GM23338 (cell line): Measurements from ENCODE around the gene CYB561D2. TPM values are rescaled to one million over a fixed set of nuclear protein-coding genes. Genes with fewer than 3 reads are reported as not detected.

ENCODE experiments used
- ATAC-seq: fragments of 200-7000 bp; cut with Tn5 transposase; 3 replicates; pipeline ENCODE4 v1.9.1; 2020
- DNase-seq: peaks from one replicate; pipeline ENCODE4 v3.0.0-alpha.2; 2015; ENCODE audit warnings: low spot score
- H2AFZ ChIP-seq: fragments of 200-600 bp; sonication (generic); 2 replicates; pipeline ENCODE4 v1.8.0; 2016; ENCODE audit warnings: antibody characterized with exemption, mild to moderate bottlenecking, moderate library complexity
- H3F3A ChIP-seq: fragments of 200-600 bp; sonication (generic); replicated peaks from 2 replicates; pipeline ENCODE4 v1.8.0; 2017; ENCODE audit warnings: antibody characterized with exemption, mixed run types, low read depth
- H3K27ac ChIP-seq: fragments of 200-600 bp; sonication (generic); 2 replicates; pipeline ENCODE4 v1.6.1; 2016; ENCODE audit warnings: low read depth
- H3K27me3 ChIP-seq: fragments of 200-600 bp; sonication (generic); 2 replicates; pipeline ENCODE4 v1.8.0; 2016; ENCODE audit warnings: mild to moderate bottlenecking, mixed run types, moderate library complexity; ENCODE audit not compliant: insufficient read depth
- H3K36me3 ChIP-seq: fragments of 200-600 bp; sonication (generic); 2 replicates; pipeline ENCODE4 v1.8.0; 2016; ENCODE audit warnings: mild to moderate bottlenecking; ENCODE audit not compliant: insufficient read depth
- H3K4me1 ChIP-seq: fragments of 200-600 bp; sonication (generic); 2 replicates; pipeline ENCODE4 v1.8.0; 2016; ENCODE audit warnings: mild to moderate bottlenecking, moderate library complexity; ENCODE audit not compliant: insufficient read depth
- H3K4me2 ChIP-seq: fragments of 200-600 bp; sonication (generic); 2 replicates; pipeline ENCODE4 v1.7.1; 2017; ENCODE audit warnings: mixed run types
- H3K4me3 ChIP-seq: fragments of 200-600 bp; sonication (generic); 2 replicates; pipeline ENCODE4 v1.6.1; 2016; ENCODE audit warnings: mixed run types
- H3K79me2 ChIP-seq: fragments of 200-600 bp; sonication (generic); replicated peaks from 2 replicates; pipeline ENCODE4 v1.8.0; 2017; ENCODE audit warnings: mild to moderate bottlenecking; ENCODE audit not compliant: insufficient read depth
- H3K9me2 ChIP-seq: fragments of 200-600 bp; sonication (generic); 2 replicates; pipeline ENCODE4 v1.8.0; 2017; ENCODE audit not compliant: insufficient read depth
- H4K20me1 ChIP-seq: fragments of 200-600 bp; sonication (generic); replicated peaks from 2 replicates; pipeline ENCODE4 v1.8.0; 2017; ENCODE audit warnings: mild to moderate bottlenecking; ENCODE audit not compliant: insufficient read depth
- H3K27ac Mint-ChIP-seq: 2 replicates; pipeline ENCODE4 v1.8.0; 2020; ENCODE audit warnings: inconsistent platforms, mild to moderate bottlenecking, moderate library complexity, mixed read lengths
- H3K27me3 Mint-ChIP-seq: 3 replicates; pipeline ENCODE4 v1.8.0; 2022; ENCODE audit warnings: low read depth, mild to moderate bottlenecking, moderate library complexity, mixed read lengths, inconsistent platforms; ENCODE audit not compliant: insufficient read depth, poor library complexity
- H3K36me3 Mint-ChIP-seq: 3 replicates; pipeline ENCODE4 v1.8.0; 2021; ENCODE audit warnings: low read depth, mild to moderate bottlenecking, inconsistent platforms, moderate library complexity, mixed read lengths
- H3K4me1 Mint-ChIP-seq: 3 replicates; pipeline ENCODE4 v1.8.0; 2020; ENCODE audit warnings: mild to moderate bottlenecking, inconsistent platforms, mixed read lengths
- H3K4me3 Mint-ChIP-seq: 3 replicates; pipeline ENCODE4 v1.8.0; 2021; ENCODE audit warnings: moderate library complexity, mild to moderate bottlenecking, inconsistent platforms, mixed read lengths
- H3K9me3 Mint-ChIP-seq: 3 replicates; pipeline ENCODE4 v1.8.0; 2020; ENCODE audit warnings: moderate library complexity, mild to moderate bottlenecking, inconsistent platforms, mixed read lengths
- CREB1 ChIP-seq: fragments of 250-450 bp; sonication (Bioruptor Pico); IDR thresholded peaks from 2 replicates; pipeline ENCODE4 v1.5.0; 2020; ENCODE audit warnings: low read depth, mild to moderate bottlenecking, moderate library complexity
- CTCF ChIP-seq, 2 experiments: fragments of 200-600 bp in 1 of 2; sonication (generic) in 1 of 2; conservative IDR thresholded peaks; 2 replicates each; pipeline versions ENCODE4 v1.5.1 to v1.6.1; 2016 to 2017; ENCODE audit warnings: antibody characterized with exemption in 2 of 2, low read depth in 2 of 2, mild to moderate bottlenecking in 2 of 2, moderate library complexity in 1 of 2
- JUNB ChIP-seq: IDR thresholded peaks from one replicate; pipeline ENCODE4 v1.6.1; 2016; ENCODE audit warnings: antibody characterized with exemption; ENCODE audit not compliant: unreplicated experiment
- POLR2AphosphoS5 ChIP-seq: IDR thresholded peaks from 2 replicates; pipeline ENCODE4 v1.6.1; 2016; ENCODE audit warnings: antibody characterized with exemption, low read depth
- STAT1 ChIP-seq: IDR thresholded peaks from one replicate; pipeline ENCODE4 v1.6.1; 2016; ENCODE audit warnings: antibody characterized with exemption; ENCODE audit not compliant: unreplicated experiment
- ZNF114 ChIP-seq: fragments of 250-450 bp; sonication (Bioruptor Pico); IDR thresholded peaks from 2 replicates; pipeline ENCODE4 v1.5.0; 2020; ENCODE audit warnings: mild to moderate bottlenecking, moderate library complexity
- ZNF331 ChIP-seq: fragments of 250-450 bp; sonication (Bioruptor Pico); IDR thresholded peaks from 2 replicates; pipeline ENCODE4 v1.5.0; 2020; ENCODE audit warnings: low read depth, mild to moderate bottlenecking, moderate library complexity
- ZNF462 ChIP-seq: fragments of 250-450 bp; sonication (Bioruptor Pico); IDR thresholded peaks from 2 replicates; pipeline ENCODE4 v1.5.0; 2020; ENCODE audit warnings: mild to moderate bottlenecking, moderate library complexity
- polyA plus RNA-seq: library from polyadenylated mRNA; unstranded; fragments of >200 nt; fragmentation: Nextera tagmentation; extraction: Ambion mirVana; gene quantifications from 2 replicates; pipeline ENCODE4 v1.2.1, GENCODE V29; 2016
- total RNA-seq: library from RNA; depleted of rRNA; stranded (reverse); fragments of >200 nt; shearing (Covaris generic); gene quantifications from 2 replicates; pipeline ENCODE4 v1.2.3, GENCODE V29; 2014
- TF ChIP-seq, protein P1 (sequence below): IDR thresholded peaks from one replicate; pipeline ENCODE4 v1.6.1; 2018; ENCODE audit warnings: antibody characterized with exemption; ENCODE audit not compliant: unreplicated experiment

The CYB561D2 gene
- total and polyA plus RNA-seq, 2 experiments from 2014 or later = 10.1 to 18.2 TPM

DNA sequence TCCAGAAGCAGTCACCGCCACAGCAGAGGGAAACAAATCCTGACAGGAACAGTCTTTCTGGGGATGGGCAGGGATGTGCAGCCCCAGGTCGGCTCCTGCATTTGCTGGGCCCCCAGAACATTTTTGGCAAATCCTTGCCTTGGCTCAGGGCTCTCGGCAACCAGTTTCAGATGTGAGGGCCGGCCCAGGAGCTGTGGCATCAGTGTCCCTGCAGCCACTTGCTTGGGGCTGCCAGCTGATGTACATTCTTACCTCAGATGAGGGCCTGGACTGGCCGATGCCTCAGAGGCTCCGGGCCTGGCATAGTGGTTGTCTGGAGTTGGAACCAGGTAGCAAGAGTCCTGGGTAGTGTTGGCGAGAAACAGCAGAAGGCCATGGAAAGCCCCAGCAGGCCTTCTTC, 4.2 kb downstream of the CYB561D2 start (continued):
- TF ChIP-seq, protein P1, sequence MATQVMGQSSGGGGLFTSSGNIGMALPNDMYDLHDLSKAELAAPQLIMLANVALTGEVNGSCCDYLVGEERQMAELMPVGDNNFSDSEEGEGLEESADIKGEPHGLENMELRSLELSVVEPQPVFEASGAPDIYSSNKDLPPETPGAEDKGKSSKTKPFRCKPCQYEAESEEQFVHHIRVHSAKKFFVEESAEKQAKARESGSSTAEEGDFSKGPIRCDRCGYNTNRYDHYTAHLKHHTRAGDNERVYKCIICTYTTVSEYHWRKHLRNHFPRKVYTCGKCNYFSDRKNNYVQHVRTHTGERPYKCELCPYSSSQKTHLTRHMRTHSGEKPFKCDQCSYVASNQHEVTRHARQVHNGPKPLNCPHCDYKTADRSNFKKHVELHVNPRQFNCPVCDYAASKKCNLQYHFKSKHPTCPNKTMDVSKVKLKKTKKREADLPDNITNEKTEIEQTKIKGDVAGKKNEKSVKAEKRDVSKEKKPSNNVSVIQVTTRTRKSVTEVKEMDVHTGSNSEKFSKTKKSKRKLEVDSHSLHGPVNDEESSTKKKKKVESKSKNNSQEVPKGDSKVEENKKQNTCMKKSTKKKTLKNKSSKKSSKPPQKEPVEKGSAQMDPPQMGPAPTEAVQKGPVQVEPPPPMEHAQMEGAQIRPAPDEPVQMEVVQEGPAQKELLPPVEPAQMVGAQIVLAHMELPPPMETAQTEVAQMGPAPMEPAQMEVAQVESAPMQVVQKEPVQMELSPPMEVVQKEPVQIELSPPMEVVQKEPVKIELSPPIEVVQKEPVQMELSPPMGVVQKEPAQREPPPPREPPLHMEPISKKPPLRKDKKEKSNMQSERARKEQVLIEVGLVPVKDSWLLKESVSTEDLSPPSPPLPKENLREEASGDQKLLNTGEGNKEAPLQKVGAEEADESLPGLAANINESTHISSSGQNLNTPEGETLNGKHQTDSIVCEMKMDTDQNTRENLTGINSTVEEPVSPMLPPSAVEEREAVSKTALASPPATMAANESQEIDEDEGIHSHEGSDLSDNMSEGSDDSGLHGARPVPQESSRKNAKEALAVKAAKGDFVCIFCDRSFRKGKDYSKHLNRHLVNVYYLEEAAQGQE = no peak
- no peak for TF ChIP-seq CREB1 (CRISPR knock-in tag)
- no peak for TF ChIP-seq CTCF (conservative IDR thresholded peaks at IDR 0.05; ENCODE audit: low read depth in 2 of 2)
- TF ChIP-seq ZNF114 (CRISPR knock-in tag) = no peak

GRCh38 chr3:50355829-50356552, 5.3 kb downstream of the CYB561D2 start:
- Mint-ChIP-seq H3K27ac (no peak overlapping the region), H3K4me1 (peaks cover 29% of the 10 kb centered on the region), H3K4me3 (no peak overlapping the region), H3K27me3 (peaks cover 10% of the 10 kb centered on the region), H3K9me3 (no peaks in the 10 kb centered on the region; the same call in 2 of the 3 replicates), H3K36me3 (peaks cover 8% of the 10 kb centered on the region)
- peaks cover 24% of the 10 kb centered on the region for H4K20me1 ChIP-seq
- no peak overlapping the region for H3K4me3 ChIP-seq
- H3K79me2 ChIP-seq = peaks cover 21% of the 10 kb centered on the region
- peaks cover 13% of the 10 kb centered on the region; the same call in 1 of the 2 replicates for H3K4me1 ChIP-seq
- H3K36me3 ChIP-seq = no peaks in the 10 kb centered on the region
- H3K9me2 ChIP-seq = no peaks in the 10 kb centered on the region
- no peak overlapping the region for H3K27ac ChIP-seq
- no peak overlapping the region for H2AFZ ChIP-seq
- no peaks in the 10 kb centered on the region for H3K27me3 ChIP-seq
- no peak for DNase-seq
- H3F3A ChIP-seq = no peaks in the 10 kb centered on the region
- TF ChIP-seq JUNB (no peak), CTCF (conservative IDR thresholded peaks at IDR 0.05; ENCODE audit: low read depth in 2 of 2) (peak; percentile 9 to 44; a peak in 2 of 4 replicates), STAT1 (no peak), ZNF462 (no peak), ZNF331 (CRISPR knock-in tag) (no peak), POLR2AphosphoS5 (no peak)
- ATAC-seq = no peak
- no peak overlapping the region for H3K4me2 ChIP-seq
